H1 (cell line): ENCODE measurements around the gene CCPG1. TPM values are rescaled to one million over a fixed set of nuclear protein-coding genes. Genes with fewer than 3 reads are reported as not detected.

ENCODE experiments used
- FOSL1 ChIP-seq: IDR thresholded peaks from 2 replicates; pipeline ENCODE4 v1.6.1; 2011; ENCODE audit warnings: mild to moderate bottlenecking, low read depth, low read length, moderate library complexity; ENCODE audit not compliant: insufficient read depth
- ZNF274 ChIP-seq: IDR thresholded peaks from 2 replicates; pipeline ENCODE4 v1.7.0; 2012; ENCODE audit warnings: low read length, borderline replicate concordance; ENCODE audit errors: extremely low read depth
- polyA plus RNA-seq, 7 experiments: library from polyadenylated mRNA; depleted of rRNA in 3 of 7; stranded (reverse) in 5 of 7; unstranded in 2 of 7; fragments of >200 nt in 5 of 7; fragments of 200-250 nt in 2 of 7; gene quantifications; 1 replicate in 5 of 7; 2 replicates in 1 of 7; 4 replicates in 1 of 7; pipeline versions ENCODE4 v1.2.1 to v1.2.3, GENCODE V29; 2011 to 2013; ENCODE audit warnings: missing spikeins in 2 of 7, mixed read lengths in 2 of 7
- total RNA-seq: library from RNA; stranded (reverse); fragmentation: NEBNext Ultra II Directional; extraction: Animal tissue kit (Norgen Biotek cat#: 25700); gene quantifications from 2 replicates; pipeline ENCODE4 v1.2.1, GENCODE V29; 2021

The CCPG1 gene
- total and polyA plus RNA-seq, 2 of the 8 experiments (the other 6 are each of a cell fraction or from before 2014, with no cell fraction given), result 2.3 to 13.2 TPM

GRCh38 chr15:55402707-55403106 lies 5.5 kb downstream of the CCPG1 start (continued):
- no peak for TF ChIP-seq ZNF274
- TF ChIP-seq FOSL1, result no peak
